HG03439 (cell line): ENCODE data around the gene NBPF3.

Experiments
- ATAC-seq: cut with Tn5 transposase; IDR thresholded peaks from one replicate; pipeline ENCODE4 v1.9.1; 2021; ENCODE audit warnings: mild to moderate bottlenecking, moderate library complexity; ENCODE audit not compliant: unreplicated experiment

Gene NBPF3

GRCh38 chr1:21491488-21492355 lies 51.8 kb downstream of the NBPF3 start:
- no peak for ATAC-seq

GRCh38 chr1:21492356-21492625 lies 52.4 kb downstream of the NBPF3 start:
- ATAC-seq: no peak

DNA sequence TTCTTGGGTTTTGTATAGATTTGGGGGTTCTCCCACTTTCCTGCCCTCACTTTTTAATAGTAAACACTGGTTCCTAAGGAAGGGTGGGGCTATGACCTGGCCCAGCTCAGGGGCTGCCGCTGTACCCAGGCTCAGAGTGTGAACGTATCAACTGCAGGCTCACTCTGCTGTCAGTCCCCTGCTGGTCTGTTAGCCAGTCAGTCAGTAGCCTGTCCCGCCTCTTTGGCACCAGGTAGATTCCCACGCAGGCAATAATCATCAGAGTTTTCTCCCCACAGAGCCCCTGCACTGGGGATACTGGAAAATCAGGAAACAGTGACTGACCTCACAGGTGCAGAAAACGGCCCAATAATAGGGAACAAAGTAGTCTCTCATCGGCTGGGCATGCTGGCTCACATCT lies 54.3 kb downstream of the NBPF3 start:
- no peak for ATAC-seq

DNA sequence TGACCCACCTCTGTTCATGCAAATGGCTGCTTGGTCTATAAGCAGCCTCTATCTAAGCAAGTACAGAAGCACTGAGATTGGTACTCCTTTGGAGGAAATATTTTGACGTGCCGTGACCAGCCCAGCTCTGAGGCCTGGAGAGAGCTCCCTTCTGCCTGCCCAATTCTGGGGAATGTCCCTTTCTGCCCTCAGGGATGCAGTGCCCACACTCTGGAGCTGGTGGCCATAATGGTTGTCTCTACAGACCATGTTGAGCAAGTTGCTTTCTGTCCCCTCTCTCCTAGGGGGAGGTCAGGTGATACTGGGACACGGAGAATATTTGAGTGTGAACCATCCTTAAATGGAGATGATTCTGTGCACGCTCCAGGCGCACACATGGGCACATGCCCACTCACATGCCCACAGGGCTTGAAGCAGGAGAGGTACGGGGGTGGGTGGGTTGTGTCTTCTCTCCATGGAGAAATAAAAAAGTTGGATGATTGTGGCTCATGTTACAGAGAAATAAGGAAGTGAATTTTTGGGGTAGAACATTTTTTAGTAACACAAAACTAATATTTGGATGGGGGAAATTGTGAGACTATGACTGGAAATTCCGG lies 55.4 kb downstream of the NBPF3 start:
- ATAC-seq: no peak

DNA sequence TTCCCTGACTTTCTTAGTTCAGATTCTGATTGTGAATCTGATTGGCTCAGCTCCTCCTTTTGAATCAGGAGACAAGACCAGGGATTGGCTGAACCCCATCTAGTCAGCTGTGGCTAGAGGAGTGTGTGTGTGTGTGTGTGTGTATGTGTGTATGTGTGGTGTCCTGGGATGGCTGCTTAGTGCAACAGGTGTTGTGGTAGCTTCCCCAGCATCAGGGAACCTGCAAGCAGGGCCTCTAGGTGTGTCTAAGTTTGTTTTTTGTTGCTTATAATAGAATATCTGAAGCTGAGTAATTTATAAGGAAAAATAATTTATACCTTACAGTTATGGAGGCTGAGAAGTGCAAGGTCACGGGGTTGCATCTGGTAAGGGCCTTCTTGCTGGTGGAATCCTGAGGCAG lies 56.1 kb downstream of the NBPF3 start:
- no peak for ATAC-seq

DNA sequence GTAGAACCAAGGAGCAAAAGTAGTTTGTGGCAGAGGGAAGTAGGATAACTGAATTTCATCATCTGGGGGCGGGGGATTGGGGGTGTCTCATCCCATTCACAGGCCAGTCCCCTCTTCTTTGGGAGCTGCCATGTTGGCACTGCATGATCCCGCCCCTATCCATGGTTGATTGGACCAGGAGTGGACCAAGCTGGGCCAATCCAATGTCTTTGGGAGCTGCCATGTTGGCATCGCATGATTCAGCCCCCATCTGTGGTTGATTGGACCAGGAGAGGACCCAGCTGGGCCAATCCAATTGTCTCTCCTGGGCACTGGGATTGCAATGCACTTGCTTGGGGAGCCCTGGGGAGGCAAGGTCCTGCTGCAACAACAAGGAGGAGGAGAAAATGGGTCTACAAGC lies 56.9 kb downstream of the NBPF3 start:
- ATAC-seq: no peak

DNA sequence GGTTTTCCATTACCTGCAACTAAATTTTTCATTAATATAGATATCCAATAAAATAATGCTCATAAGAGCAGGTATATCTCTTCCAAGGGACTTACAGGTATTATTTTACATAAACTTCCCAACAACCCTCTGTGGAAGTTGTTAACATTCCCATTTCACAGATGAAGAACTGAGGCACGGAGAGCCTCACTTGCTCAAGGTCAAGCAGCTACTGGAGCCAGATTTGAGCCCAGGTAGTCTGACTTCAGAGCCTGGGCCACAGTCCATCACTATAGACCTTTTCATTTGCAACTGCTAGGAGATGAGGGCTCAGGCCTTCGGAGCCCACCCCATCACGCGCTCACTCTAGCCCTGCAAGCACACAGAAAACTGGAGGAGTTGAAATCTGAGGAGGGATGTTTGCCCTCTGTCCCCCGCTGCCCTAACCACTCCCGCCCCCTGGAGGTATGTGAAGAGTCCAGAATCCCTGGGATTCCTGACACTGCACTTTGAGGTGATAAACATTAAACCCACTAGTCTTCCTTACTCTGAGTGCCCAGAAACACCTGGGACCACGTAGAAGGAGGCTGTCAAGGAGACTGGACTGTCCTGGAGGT lies 57.6 kb downstream of the NBPF3 start:
- no peak for ATAC-seq

- ATAC-seq: no peak
Measured at GRCh38 chr1:21499283-21499950, 59.5 kb downstream of the NBPF3 start.

GRCh38 chr1:21503706-21504377 lies 63.9 kb downstream of the NBPF3 start:
- no peak for ATAC-seq

- ATAC-seq: no peak
Measured at GRCh38 chr1:21506804-21507203, 66.9 kb downstream of the NBPF3 start.

DNA sequence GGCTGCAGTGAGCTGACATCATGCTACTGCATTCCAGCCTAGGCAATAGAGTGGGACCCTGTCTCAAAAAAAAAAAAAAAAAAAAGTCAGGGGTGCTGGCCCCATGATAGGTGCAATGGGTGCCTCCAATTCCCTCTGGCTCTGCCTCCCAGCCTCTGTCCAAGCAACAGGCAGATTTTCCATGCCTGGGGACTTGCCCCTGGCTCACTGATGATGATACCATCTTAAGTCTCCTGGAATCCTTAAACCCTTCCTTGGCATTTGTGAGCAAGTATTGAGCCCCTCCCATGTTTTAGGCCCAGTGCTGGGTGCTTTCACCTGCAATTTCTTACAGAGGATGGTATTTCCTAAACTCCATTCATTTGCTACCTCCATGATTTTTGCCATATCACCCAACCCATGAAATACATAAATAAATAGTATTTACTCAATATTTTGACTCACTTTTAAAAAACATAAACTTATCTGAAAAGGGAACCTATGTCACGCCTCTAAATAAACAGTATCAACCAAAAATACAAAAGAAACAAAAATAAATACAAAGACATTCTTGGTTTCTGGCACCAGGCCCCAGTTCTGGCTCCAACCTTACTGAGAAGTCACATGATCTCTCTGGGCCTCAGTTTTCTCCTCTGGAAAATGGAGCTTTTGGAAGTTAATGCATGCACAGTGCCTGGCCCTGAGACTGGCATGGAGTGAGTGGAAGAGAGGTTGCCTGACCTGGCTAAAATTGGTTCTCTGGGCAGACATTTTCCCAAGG lies 67.8 kb downstream of the NBPF3 start:
- no peak for ATAC-seq

GRCh38 chr1:21508580-21509350 lies 68.8 kb downstream of the NBPF3 start:
- no peak for ATAC-seq

- ATAC-seq: no peak
Measured at GRCh38 chr1:21509351-21510112, 69.6 kb downstream of the NBPF3 start, which contains the start of gene ALPL. Gene ALPL (plus strand): TSS chr1:21509423. CDS start chr1:21554082, 44,659 bp downstream.

GRCh38 chr1:21510113-21510493 lies 70.2 kb downstream of the NBPF3 start:
- no peak for ATAC-seq

DNA sequence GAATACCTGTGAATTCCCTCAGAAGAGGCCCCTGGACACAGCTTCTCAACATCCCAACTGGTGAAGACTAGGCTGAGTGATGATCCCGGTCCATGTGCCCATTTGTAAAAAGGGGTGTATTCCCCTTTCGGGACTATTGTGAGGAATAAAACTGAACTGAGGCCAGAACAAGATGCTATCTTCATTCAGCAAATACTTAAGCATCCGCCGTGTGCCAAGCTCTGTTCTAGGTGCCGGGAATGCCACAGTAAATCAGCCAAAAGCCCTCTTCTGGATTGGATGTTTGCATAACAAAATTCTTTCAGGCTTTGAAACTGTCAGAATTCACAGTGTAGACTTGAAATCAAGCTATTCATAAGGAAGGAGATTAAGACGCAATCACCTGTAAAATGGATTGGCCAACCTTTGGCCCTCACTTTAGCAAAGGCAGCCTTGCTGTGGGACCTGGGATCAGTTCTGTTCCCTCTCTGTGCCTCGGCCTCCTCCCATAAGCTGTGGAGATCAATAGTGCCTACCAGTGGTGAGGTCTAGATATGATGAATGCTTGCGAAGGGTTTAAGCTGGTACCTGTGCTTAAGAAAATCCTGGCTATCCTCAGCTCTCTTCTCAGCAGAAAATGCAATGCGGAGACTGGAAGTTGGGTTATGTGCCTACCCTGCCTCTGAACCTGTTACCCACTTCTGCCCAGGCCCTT lies 71.1 kb downstream of the NBPF3 start:
- no peak for ATAC-seq

DNA sequence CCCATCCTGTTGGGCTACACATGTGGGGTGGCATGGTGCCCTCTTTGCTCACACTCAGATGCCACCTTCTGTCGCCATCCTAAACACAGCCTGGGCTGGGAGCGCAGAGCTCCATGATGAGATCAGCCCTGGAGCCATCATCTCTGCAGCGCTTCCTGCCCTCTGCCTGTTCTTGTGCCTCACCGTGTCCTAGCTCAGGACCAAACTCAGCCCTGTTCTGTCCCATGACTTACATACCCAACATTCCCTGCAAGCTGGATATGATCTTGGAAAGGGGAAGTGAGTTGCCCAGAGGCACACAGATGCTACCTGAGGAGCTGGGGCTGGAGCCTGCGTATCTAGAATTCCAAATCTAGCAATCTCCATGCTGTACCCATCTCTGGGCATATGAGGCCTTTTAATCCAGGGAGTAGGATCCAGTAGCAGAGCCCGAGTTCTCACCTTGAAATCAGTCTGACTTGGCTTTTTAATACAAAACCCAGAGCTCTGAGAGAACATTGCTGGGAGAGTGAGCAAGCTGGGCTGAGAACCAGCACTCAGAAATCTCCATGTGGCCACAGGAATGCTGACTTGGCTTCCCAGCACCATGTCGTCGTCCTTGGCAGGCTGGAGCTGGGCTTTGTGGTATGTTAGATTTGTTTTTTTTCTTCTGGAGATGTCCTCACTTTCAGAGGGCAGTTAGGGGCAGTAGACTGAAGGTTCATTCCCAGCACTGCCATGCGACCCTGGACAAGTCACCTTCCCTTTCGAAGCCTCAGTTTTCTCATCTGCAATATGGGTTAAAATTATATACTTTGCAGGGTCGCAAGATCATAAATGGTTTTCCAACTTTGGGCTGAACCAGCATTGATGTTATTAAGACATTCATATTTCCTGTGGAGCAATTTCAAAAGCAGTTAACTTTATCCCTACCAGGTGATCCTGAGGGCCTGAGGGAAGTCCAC lies 71.9 kb downstream of the NBPF3 start:
- no peak for ATAC-seq

DNA sequence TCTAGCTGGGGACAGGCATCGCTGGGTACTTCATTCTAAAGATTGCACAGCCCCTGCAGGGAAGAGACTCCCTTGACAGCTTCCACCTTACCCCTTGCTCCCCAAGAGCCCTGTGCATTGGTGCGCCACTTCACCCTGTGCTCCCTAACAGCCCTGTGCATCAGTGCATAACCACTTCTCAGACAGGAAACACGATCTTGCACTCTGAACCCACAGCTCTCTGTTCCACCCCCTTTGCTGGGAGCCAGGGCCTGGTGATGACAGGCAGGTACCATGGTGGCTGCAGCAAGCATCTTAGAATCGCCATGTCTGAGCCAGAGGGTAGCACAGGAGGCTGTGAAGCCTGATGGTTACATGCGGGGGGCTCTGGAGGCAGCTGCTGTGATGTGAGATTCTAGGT lies 74.3 kb downstream of the NBPF3 start:
- ATAC-seq: no peak
